HFFc6 (cell line): Measurements from ENCODE around the gene ADAM33. TPM values are rescaled to one million over a fixed set of nuclear protein-coding genes. Genes with fewer than 3 reads are reported as not detected.

ENCODE experiments used
- DNase-seq: peaks from one replicate; pipeline ENCODE4 v3.0.0-alpha.2; 2018
- H3K27ac Mint-ChIP-seq: 2 replicates; pipeline ENCODE4 v1.8.0; 2020; ENCODE audit warnings: mild to moderate bottlenecking, mixed read lengths
- H3K27me3 Mint-ChIP-seq: 2 replicates; pipeline ENCODE4 v1.8.0; 2021; ENCODE audit warnings: mild to moderate bottlenecking, moderate library complexity, mixed read lengths; ENCODE audit not compliant: insufficient read depth
- H3K36me3 Mint-ChIP-seq: 2 replicates; pipeline ENCODE4 v1.8.0; 2021; ENCODE audit warnings: low read depth, mixed read lengths
- H3K4me1 Mint-ChIP-seq: 2 replicates; pipeline ENCODE4 v1.8.0; 2020; ENCODE audit warnings: low read depth, mixed read lengths
- H3K4me3 Mint-ChIP-seq: 2 replicates; pipeline ENCODE4 v1.8.0; 2020; ENCODE audit warnings: mild to moderate bottlenecking, moderate library complexity, mixed read lengths
- H3K9me3 Mint-ChIP-seq: 2 replicates; pipeline ENCODE4 v1.8.0; 2020; ENCODE audit warnings: mild to moderate bottlenecking, mixed read lengths
- total RNA-seq, 6 experiments: library from RNA; stranded (reverse); fragmentation: NEBNext Ultra II Directional; extraction: Animal tissue kit (Norgen Biotek cat#: 25700); gene quantifications; 2 replicates in 1 of 6; 3 replicates in 5 of 6; pipeline ENCODE4 v1.2.3, GENCODE V29; 2021
- TF ChIP-seq, protein P1 (sequence below): fragments of 200-600 bp; sonication (generic); IDR thresholded peaks from 2 replicates; pipeline ENCODE4 v1.5.0; 2021; ENCODE audit warnings: antibody characterized with exemption, mild to moderate bottlenecking

Gene ADAM33
- total RNA-seq, 6 experiments from 2014 or later: 81.5 to 96.1 (median 87.6) TPM

DNA sequence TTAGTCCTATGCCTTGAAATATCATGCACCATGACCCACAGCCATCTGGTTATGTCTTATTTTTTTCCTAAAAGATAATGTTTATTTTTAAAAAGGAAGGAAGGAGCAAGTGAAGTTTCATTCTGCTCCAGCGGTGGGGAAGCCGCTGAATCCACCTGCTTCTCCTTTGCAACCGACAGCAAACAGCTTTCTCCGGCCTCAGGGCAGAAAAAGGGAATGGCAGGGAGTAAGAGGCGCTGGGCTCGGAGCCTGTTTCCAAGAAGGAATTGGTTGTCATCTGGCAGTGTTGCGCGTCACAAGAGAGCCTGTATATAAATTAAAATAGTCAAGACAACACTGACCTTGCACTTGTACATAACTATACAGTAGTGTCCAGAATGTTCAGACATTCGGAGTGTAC is 32.9 kb downstream of the ADAM33 start:
- no peak for DNase-seq
- TF ChIP-seq, protein P1, sequence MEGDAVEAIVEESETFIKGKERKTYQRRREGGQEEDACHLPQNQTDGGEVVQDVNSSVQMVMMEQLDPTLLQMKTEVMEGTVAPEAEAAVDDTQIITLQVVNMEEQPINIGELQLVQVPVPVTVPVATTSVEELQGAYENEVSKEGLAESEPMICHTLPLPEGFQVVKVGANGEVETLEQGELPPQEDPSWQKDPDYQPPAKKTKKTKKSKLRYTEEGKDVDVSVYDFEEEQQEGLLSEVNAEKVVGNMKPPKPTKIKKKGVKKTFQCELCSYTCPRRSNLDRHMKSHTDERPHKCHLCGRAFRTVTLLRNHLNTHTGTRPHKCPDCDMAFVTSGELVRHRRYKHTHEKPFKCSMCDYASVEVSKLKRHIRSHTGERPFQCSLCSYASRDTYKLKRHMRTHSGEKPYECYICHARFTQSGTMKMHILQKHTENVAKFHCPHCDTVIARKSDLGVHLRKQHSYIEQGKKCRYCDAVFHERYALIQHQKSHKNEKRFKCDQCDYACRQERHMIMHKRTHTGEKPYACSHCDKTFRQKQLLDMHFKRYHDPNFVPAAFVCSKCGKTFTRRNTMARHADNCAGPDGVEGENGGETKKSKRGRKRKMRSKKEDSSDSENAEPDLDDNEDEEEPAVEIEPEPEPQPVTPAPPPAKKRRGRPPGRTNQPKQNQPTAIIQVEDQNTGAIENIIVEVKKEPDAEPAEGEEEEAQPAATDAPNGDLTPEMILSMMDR: no peak
- Mint-ChIP-seq H3K9me3 (no peaks in the 10 kb centered on the region), H3K4me3 (no peak overlapping the region), H3K4me1 (peaks cover 15% of the 10 kb centered on the region), H3K27me3 (peaks cover 2% of the 10 kb centered on the region), H3K27ac (no peak overlapping the region), H3K36me3 (peaks cover 4% of the 10 kb centered on the region; the same call in 1 of the 2 replicates)

DNA sequence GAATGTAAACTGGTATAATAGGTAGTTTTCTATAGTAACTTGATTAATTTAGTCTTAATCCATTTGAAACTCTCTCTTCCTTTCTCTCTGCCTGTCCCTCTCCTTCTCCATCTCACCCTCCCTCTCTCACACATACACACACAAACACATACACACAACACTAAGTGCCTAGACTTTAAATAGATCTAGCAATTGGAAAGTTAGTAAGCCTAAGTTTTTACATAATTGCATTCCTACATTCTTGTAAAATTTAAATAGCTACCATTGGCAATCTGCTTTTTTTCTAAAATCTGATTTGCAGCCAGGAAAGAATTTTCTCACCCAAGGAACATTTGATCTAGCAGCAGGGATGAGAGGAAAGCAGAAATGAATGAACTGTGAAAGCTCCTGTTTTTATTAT is 34.3 kb downstream of the ADAM33 start:
- no peaks in the 10 kb centered on the region for H3K9me3 Mint-ChIP-seq
- H3K4me3 Mint-ChIP-seq: no peak overlapping the region
- peaks cover 15% of the 10 kb centered on the region for H3K4me1 Mint-ChIP-seq
- no peak for DNase-seq
- H3K27me3 Mint-ChIP-seq: peaks cover 2% of the 10 kb centered on the region
- no peak overlapping the region for H3K27ac Mint-ChIP-seq
- TF ChIP-seq, protein P1: no peak
- peaks cover 4% of the 10 kb centered on the region; the same call in 1 of the 2 replicates for H3K36me3 Mint-ChIP-seq

DNA sequence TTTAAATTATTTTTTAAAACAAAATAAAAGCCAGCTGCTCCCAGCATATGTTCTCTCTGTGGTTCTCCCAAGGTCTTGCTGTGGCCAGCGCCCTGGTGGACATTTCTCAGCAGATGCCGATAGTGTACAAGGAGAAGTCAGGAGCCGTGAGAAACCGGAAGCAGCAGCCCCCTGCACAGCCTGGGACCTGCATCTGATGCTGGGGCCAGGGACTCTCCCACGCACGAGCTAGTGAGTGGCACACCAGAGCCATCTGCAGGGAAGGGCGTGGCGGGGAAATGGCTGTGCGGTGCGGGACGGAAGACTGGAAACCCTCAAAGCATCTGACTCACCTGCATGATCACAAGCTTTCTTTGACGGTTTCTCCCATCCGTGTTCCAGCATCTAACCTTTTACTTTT is 35.2 kb downstream of the ADAM33 start:
- Mint-ChIP-seq H3K36me3 (no peaks in the 10 kb centered on the region), H3K9me3 (no peaks in the 10 kb centered on the region), H3K27me3 (peaks cover 2% of the 10 kb centered on the region), H3K27ac (no peak overlapping the region), H3K4me1 (peaks cover 15% of the 10 kb centered on the region), H3K4me3 (no peak overlapping the region)
- no peak for DNase-seq
- TF ChIP-seq, protein P1: peak; percentile 16; the same call in 1 of the 2 replicates

DNA sequence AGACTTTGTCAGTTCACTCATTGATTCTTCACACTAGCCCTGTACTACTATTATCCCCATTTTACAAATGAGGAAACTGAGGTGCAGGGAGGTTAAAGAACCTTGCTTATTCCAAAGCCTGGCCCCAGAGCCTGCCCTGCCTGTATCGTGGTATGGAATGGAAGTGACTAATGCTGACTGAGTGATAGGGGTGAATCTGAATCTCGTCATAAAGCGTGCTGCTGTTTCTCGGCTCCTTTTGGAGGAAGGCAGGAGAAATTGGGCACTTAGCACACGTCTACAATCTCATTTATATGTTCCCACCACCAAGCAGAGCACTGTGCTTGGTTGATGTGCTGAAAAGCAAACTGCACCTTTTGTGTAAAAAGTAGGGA is 35.8 kb downstream of the ADAM33 start:
- Mint-ChIP-seq H3K27ac (peak overlapping the region; percentile 42; the same call in 1 of the 2 replicates), H3K36me3 (no peaks in the 10 kb centered on the region), H3K4me1 (peaks cover 15% of the 10 kb centered on the region), H3K27me3 (peaks cover 2% of the 10 kb centered on the region), H3K4me3 (no peak overlapping the region), H3K9me3 (no peaks in the 10 kb centered on the region)
- peak; percentile 9 for DNase-seq
- TF ChIP-seq, protein P1: no peak

DNA sequence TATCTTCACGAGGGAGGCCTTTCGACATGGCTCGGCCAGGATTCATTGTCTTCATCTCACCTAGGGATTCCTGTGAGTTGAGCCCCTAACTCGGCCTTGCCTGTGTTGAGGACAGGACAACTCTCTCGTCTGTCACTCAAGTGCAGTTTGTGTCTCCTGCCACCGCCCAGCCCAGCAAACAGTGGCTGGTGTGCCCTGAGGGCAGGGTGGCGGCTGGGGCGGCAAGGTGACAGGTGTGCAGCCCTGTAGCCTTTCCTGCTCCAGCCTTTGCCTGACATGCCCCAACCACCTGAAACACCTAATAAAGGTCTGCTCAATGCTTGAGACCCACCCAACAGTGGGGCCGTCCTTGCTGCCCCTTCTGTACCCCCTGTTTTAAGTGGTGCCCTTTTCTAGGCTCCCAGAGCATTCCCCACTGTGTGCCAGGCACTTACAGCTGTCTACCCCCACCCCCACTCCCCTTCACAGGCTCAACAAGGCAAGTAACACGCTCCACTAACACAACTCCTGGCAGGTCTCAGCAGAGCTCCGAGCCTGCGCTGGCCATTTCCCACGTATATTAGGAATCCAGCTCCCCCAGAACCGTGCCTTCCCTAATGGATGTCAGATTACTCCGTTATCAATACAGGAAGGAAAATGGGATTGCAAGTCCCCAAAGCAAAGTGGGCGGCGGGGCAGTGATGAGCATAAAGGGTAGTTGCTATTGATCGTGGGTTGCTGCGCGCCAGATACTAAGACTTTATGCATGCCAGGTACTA is 36.3 kb downstream of the ADAM33 start:
- Mint-ChIP-seq H3K27ac (no peak overlapping the region), H3K4me1 (peaks cover 15% of the 10 kb centered on the region), H3K27me3 (peaks cover 2% of the 10 kb centered on the region), H3K9me3 (no peaks in the 10 kb centered on the region), H3K4me3 (no peak overlapping the region), H3K36me3 (no peaks in the 10 kb centered on the region)
- no peak for DNase-seq
- TF ChIP-seq, protein P1: no peak
